ENCODE measurements around the gene MEF2C. TPM values are rescaled to one million over a fixed set of nuclear protein-coding genes. Genes with fewer than 3 reads are reported as not detected.
A peak's percentile ranks its signal among the peaks of the same experiment; 100 is the strongest.

The MEF2C gene
- total RNA-seq, 1 experiment from 2014 or later = 13.0 TPM

GRCh38 chr5:88834131-88834462, 48.9 kb downstream of the MEF2C start:
- no TSS peak for BruUV-seq (replicated peaks)
- RAD21 ChIA-PET (ENCODE audit: low non-redundant PET in 1 of 2, low total read pairs in 2 of 2, uncharacterized antibody in 2 of 2, unreplicated experiment in 2 of 2) = no interaction called here

More at GRCh38 chr5:88834131-88834462, 48.9 kb downstream of the MEF2C start:
- Histone ChIP-seq H4K20me1 (ENCODE audit: insufficient read depth) (no peaks in the 10 kb centered on the region), H2AFZ (ENCODE audit: low read depth, low read length, poor library complexity, severe bottlenecking) (no peak overlapping the region), H3K27ac (ENCODE audit: low read depth, low read length) (peak overlapping the region; percentile 23; the same call in 1 of the 2 replicates), H3K9me3 (ENCODE audit: control insufficient read depth in 1 of 2, insufficient read depth in 1 of 2, low read depth in 1 of 2, low read length in 2 of 2) (no peaks in the 10 kb centered on the region), H3K9me2 (ENCODE audit: insufficient read depth) (no peaks in the 10 kb centered on the region), H3K4me2 (ENCODE audit: low read length) (no peak overlapping the region), H3K36me3 (ENCODE audit: control insufficient read depth in 1 of 2, insufficient read depth in 2 of 2, low read length in 2 of 2) (no peaks in the 10 kb centered on the region), H3K9ac (ENCODE audit: low read length) (no peak overlapping the region), H3K79me2 (ENCODE audit: insufficient read depth, low read length) (no peaks in the 10 kb centered on the region), H3K27me3 (ENCODE audit: insufficient read depth, low read length) (no peaks in the 10 kb centered on the region), H3K4me3 (replicated peaks in 1 of 2; ENCODE audit: low read depth in 1 of 2, low read length in 2 of 2) (no peak overlapping the region), H3K4me1 (ENCODE audit: control insufficient read depth in 1 of 2, insufficient read depth in 2 of 2, low read length in 2 of 2) (peaks cover 0 to 5% of the 10 kb centered on the region in 2 experiments; a peak in 3 of 4 replicates)
- ATAC-seq (no peak), DNase-seq (ENCODE audit: low read depth, low spot score) (no peak)
- intact Hi-C loops (cut with micrococcal nuclease) = no loop called here
- no peak for TF ChIP-seq FOSL1 (IDR thresholded peaks at IDR 0.05; ENCODE audit: low read depth)
- TF ChIP-seq ATF3 (IDR thresholded peaks at IDR 0.05) = no peak
- TF ChIP-seq EGR1 (IDR thresholded peaks at IDR 0.05; ENCODE audit: low read depth) = no peak
- TF ChIP-seq EZH2 (IDR thresholded peaks at IDR 0.05) = no peak
- no peak for TF ChIP-seq SRF (IDR thresholded peaks at IDR 0.05; ENCODE audit: low read depth)
- TF ChIP-seq ZBTB33 (IDR thresholded peaks at IDR 0.05; ENCODE audit: extremely low read depth, insufficient replicate concordance, low read length) = no peak
- no peak for TF ChIP-seq YY1 (IDR thresholded peaks at IDR 0.05; ENCODE audit: extremely low read depth, insufficient replicate concordance, low read depth, low read length)
- no peak for TF ChIP-seq TCF7L2 (IDR thresholded peaks at IDR 0.05; ENCODE audit: borderline replicate concordance, extremely low read depth, insufficient read depth, insufficient read length)
- no peak for TF ChIP-seq MAX (IDR thresholded peaks at IDR 0.05)
- TF ChIP-seq SIN3A (IDR thresholded peaks at IDR 0.05; ENCODE audit: low read depth) = no peak
- ChIA-PET POLR2A (no interaction called here), CTCF (no interaction called here)
